Activated CD8-positive, alpha-beta T cell treated with anti-CD3 and anti-CD28 coated beads for 36 hours (primary cell): ENCODE data around the gene B9D2. TPM values are rescaled to one million over a fixed set of nuclear protein-coding genes. Genes with fewer than 3 reads are reported as not detected.

ENCODE experiments used
- ATAC-seq: fragments of 200-7000 bp; cut with Tn5 transposase; one replicate; pipeline ENCODE4 v1.10.0; 2021; ENCODE audit warnings: mild to moderate bottlenecking, moderate library complexity
- CTCF ChIA-PET: fragments of 350-600 bp; sonication (Branson Sonifier 250); formaldehyde crosslinking; loops from one replicate; lab custom pipeline; 2021; ENCODE audit warnings: antibody characterized with exemption; lab: Charles Lee
- POLR2A ChIA-PET: fragments of 350-600 bp; sonication (Branson Sonifier 250); formaldehyde crosslinking; loops from one replicate; lab custom pipeline; 2021; ENCODE audit warnings: antibody characterized with exemption; lab: Charles Lee
- DNase-seq: peaks from one replicate; pipeline ENCODE4 v3.0.0-alpha.2; 2020
- H3K27ac Mint-ChIP-seq: one replicate; pipeline ENCODE4 v1.8.0; 2021; ENCODE audit warnings: mild to moderate bottlenecking, mixed read lengths
- H3K27me3 Mint-ChIP-seq: one replicate; pipeline ENCODE4 v1.8.0; 2021; ENCODE audit warnings: mixed read lengths
- H3K36me3 Mint-ChIP-seq: one replicate; pipeline ENCODE4 v1.8.0; 2021; ENCODE audit warnings: low read depth, mixed read lengths
- H3K4me1 Mint-ChIP-seq: one replicate; pipeline ENCODE4 v1.8.0; 2021; ENCODE audit warnings: low read depth, mixed read lengths
- H3K4me3 Mint-ChIP-seq: one replicate; pipeline ENCODE4 v1.8.0; 2021; ENCODE audit warnings: mild to moderate bottlenecking, moderate library complexity, mixed read lengths
- H3K9me3 Mint-ChIP-seq: one replicate; pipeline ENCODE4 v1.8.0; 2021; ENCODE audit warnings: mixed read lengths
- intact Hi-C: fragments of 100-400 bp; cut with micrococcal nuclease; formaldehyde crosslinking; loops from one replicate; pipeline ENCODE4 v1.10.0; 2022
- total RNA-seq, 2 experiments: library from RNA; stranded (reverse); gene quantifications; one replicate each; pipeline ENCODE4 v1.2.3, GENCODE V29; 2021
- TF ChIP-seq, protein P1 (sequence below): fragments of 200-600 bp; IDR thresholded peaks from one replicate; pipeline ENCODE4 v1.8.0; 2022; ENCODE audit warnings: antibody characterized with exemption, mild to moderate bottlenecking

B9D2 gene
- total RNA-seq, 2 experiments from 2014 or later, result 3.1 to 5.1 TPM

- Mint-ChIP-seq H3K27ac (peak overlapping the region; percentile 99), H3K9me3 (no peaks in the 10 kb centered on the region), H3K4me1 (peaks cover 52% of the 10 kb centered on the region), H3K4me3 (peak overlapping the region; percentile 87), H3K27me3 (no peaks in the 10 kb centered on the region), H3K36me3 (peaks cover 44% of the 10 kb centered on the region)
- ATAC-seq (no peak), DNase-seq (no peak)
- intact Hi-C loops, result loop anchor here (5.0 to 10.0 kb wide), 2 partner anchors 42 to 90 kb away; partner anchors contain the start of genes BCKDHA, EXOSC5 and HNRNPUL1
- TF ChIP-seq, protein P1, sequence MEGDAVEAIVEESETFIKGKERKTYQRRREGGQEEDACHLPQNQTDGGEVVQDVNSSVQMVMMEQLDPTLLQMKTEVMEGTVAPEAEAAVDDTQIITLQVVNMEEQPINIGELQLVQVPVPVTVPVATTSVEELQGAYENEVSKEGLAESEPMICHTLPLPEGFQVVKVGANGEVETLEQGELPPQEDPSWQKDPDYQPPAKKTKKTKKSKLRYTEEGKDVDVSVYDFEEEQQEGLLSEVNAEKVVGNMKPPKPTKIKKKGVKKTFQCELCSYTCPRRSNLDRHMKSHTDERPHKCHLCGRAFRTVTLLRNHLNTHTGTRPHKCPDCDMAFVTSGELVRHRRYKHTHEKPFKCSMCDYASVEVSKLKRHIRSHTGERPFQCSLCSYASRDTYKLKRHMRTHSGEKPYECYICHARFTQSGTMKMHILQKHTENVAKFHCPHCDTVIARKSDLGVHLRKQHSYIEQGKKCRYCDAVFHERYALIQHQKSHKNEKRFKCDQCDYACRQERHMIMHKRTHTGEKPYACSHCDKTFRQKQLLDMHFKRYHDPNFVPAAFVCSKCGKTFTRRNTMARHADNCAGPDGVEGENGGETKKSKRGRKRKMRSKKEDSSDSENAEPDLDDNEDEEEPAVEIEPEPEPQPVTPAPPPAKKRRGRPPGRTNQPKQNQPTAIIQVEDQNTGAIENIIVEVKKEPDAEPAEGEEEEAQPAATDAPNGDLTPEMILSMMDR, result no peak
- CTCF ChIA-PET, result interaction anchor here (0.9 to 1.8 kb wide), 5 partner anchors 9 to 241 kb away, joined by 3 to 11 read pairs (median 4); partner anchors contain the start of genes B9D2 and DMAC2
- POLR2A ChIA-PET, result interaction anchor here (1.2 to 2.5 kb wide), 2 partner anchors 9 to 46 kb away, joined by 4 to 20 read pairs; partner anchors contain the start of gene B9D2
These were observed 8.9 kb downstream of the B9D2 start for GRCh38 chr19:41355035-41355434.

- ATAC-seq (no peak), DNase-seq (no peak)
- Mint-ChIP-seq H3K9me3 (no peaks in the 10 kb centered on the region), H3K27me3 (no peaks in the 10 kb centered on the region), H3K36me3 (peaks cover 46% of the 10 kb centered on the region), H3K27ac (peak overlapping the region; percentile 99), H3K4me1 (peaks cover 54% of the 10 kb centered on the region), H3K4me3 (peak overlapping the region; percentile 87)
- CTCF ChIA-PET, result interaction anchor here (0.9 to 1.8 kb wide), 3 partner anchors 9 to 242 kb away, joined by 3 to 11 read pairs (median 4); partner anchors contain the start of genes B9D2 and DMAC2
- POLR2A ChIA-PET, result interaction anchor here (1.2 to 6.0 kb wide), 4 partner anchors 10 to 46 kb away, joined by 4 to 39 read pairs (median 13); partner anchors contain the start of genes B9D2, CCDC97 and TMEM91
- TF ChIP-seq, protein P1, result no peak
- intact Hi-C loops, result loop anchor here (5.0 to 10.0 kb wide), 2 partner anchors 47 to 90 kb away; partner anchors contain the start of gene HNRNPUL1
These were observed 9.5 kb downstream of the B9D2 start for GRCh38 chr19:41354343-41354953.

DNA sequence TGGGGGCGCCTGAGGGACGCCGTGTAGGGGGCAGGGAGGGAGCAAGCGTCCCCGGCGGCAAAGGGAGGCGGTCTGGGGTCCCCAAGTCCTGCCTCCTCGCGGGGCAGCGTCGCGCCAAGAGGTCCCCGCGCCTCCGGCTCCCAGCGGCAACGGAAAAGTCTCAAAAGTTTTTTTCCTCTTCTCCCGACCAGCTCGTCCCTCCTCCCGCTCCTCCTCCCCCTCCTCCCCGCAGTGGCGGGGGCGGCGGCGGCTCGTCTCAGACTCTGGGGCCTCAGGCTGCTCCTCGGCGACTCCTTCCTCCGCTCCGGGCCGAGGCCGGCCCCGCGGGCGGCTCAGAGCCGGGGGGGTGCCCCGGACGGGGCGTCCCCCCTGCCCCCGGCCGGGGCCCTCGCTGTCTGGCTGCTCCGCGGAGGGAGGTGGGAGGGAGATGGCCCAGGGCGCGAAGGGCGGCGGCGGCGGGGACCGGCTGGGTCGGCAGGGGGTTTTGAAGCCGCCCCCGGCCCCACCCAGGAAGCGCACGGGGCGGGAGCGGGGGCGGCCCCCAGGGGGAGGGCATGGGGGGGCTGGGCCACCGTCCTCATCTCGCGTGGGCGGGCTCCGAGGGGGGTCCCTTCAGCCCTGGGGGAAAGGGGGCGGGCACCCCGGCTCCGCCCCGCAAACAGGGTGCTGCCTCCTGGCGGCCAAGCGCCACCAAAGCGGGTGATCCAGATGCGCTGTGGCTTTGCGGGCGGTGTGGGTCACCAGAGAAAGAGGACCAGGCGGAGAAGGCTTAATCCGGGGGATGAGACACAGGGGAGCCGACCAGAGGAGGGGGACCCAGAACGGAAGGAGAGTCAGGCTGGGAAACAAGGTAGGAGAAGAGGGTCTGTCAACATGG, 10.2 kb downstream of the B9D2 start, which contains the start of gene TGFB1:
Gene TGFB1 (minus strand): TSS at position 457 of the 877 bp plus-strand sequence. CDS start 878 bp downstream, outside the sequence.
- ChIA-PET POLR2A (interaction anchor here (1.6 to 6.0 kb wide), 8 partner anchors 10 to 90 kb away, joined by 4 to 44 read pairs (median 20); partner anchors contain the start of genes B9D2, CCDC97, HNRNPUL1 and TMEM91), CTCF (interaction anchor here (1.3 to 3.0 kb wide), 3 partner anchors 11 to 95 kb away, joined by 3 to 19 read pairs (median 5); partner anchors contain the start of gene B9D2)
- Mint-ChIP-seq H3K4me3 (peak within 1 kb of the TSS; percentile 100), H3K9me3 (peaks cover 5% of the 10 kb centered on the region), H3K36me3 (peaks cover 52% of the 10 kb centered on the region), H3K4me1 (peaks cover 60% of the 10 kb centered on the region), H3K27me3 (no peaks in the 10 kb centered on the region), H3K27ac (peak within 1 kb of the TSS; percentile 99)
- intact Hi-C loops, result loop anchor here (5.0 to 10.0 kb wide), 2 partner anchors 46 to 89 kb away; partner anchors contain the start of gene HNRNPUL1
- DNase-seq (peak; percentile 94), ATAC-seq (peak; percentile 59)
- TF ChIP-seq, protein P1, result peak; percentile 83

DNA sequence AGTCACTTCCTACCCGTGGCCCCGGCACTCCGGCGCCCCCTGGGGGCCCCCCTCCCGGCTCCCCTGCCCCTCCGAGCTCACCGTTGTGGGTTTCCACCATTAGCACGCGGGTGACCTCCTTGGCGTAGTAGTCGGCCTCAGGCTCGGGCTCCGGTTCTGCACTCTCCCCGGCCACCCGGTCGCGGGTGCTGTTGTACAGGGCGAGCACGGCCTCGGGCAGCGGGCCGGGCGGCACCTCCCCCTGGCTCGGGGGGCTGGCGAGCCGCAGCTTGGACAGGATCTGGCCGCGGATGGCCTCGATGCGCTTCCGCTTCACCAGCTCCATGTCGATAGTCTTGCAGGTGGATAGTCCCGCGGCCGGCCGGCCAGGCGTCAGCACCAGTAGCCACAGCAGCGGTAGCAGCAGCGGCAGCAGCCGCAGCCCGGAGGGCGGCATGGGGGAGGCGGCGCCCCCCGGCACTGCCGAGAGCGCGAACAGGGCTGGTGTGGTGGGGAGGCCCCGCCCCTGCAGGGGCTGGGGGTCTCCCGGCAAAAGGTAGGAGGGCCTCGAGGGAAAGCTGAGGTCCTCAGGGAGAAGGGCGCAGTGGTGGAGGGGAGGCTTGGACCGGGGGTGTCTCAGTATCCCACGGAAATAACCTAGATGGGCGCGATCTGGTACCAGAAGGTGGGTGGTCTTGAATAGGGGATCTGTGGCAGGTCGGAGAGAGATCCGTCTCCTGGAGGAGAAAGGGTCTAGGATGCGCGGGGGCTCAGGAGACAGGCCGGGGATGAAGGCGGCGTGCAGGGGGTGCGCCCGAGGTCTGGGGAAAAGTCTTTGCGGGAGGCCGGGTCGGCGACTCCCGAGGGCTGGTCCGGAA, 11.1 kb downstream of the B9D2 start:
- Mint-ChIP-seq H3K9me3 (peaks cover 5% of the 10 kb centered on the region), H3K4me3 (peak overlapping the region; percentile 100), H3K4me1 (peaks cover 56% of the 10 kb centered on the region), H3K36me3 (peaks cover 55% of the 10 kb centered on the region), H3K27me3 (no peaks in the 10 kb centered on the region), H3K27ac (peak overlapping the region; percentile 99)
- ChIA-PET POLR2A (interaction anchor here (0.7 to 6.0 kb wide), 12 partner anchors 11 to 89 kb away, joined by 3 to 44 read pairs (median 6); partner anchors contain the start of genes B9D2, CCDC97, HNRNPUL1 and TMEM91), CTCF (interaction anchor here (1.2 to 3.0 kb wide), 6 partner anchors 11 to 96 kb away, joined by 3 to 19 read pairs (median 6); partner anchors contain the start of genes B9D2 and HNRNPUL1)
- peak; percentile 12 for ATAC-seq
- peak; percentile 87 for DNase-seq
- TF ChIP-seq, protein P1, result peak; percentile 4
- intact Hi-C loops, result loop anchor here (5.0 to 10.0 kb wide), 2 partner anchors 46 to 88 kb away; partner anchors contain the start of gene HNRNPUL1
